EH (cell line): Measurements from ENCODE around the gene SPIRE1.

Experiments used
- DNase-seq: peaks from one replicate; pipeline ENCODE4 v3.0.0-alpha.2; 2015; ENCODE audit warnings: low read depth

The SPIRE1 gene

DNA sequence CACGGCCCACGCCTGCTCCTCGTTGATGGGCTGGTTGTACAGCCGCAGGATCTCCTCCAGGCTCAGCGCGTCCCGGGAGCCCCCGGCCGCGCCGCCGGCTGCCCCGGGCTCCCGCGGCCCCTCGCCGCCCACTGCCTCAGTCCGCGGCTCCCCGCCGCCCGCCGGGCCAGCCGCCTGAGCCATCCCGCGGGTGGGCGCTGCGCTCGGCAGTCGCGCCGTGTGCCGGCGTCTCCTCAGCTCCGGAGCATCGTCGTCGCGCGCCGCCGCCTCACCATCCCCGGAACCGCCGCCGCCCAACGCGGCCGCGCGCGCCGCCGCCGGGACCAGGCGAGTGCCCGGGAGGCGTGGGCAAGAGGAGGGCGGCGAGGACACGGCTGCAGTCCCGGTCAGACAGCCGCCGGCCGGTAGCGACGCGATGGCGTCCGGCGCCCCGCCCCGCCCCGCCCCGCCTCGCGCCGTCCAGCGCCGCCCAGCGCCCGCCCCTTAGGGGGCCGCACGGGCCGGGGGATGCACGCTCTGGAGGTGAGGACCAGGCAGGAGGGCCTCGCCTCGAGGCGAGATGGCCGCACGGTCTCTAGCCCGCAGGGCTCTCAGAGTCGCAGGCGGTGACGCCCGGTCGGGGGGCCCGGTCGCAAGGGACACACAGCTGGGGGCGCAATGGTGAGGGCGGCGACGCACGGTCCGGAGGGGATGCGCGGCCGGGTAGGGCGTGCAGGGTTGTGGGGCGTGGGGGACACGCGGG lies at the start of gene SPIRE1:
Gene SPIRE1 (minus strand): TSS at position 424 of the 742 bp plus-strand sequence. CDS start 241 bp downstream, at position 183.
- DNase-seq: peak; percentile 83

DNA sequence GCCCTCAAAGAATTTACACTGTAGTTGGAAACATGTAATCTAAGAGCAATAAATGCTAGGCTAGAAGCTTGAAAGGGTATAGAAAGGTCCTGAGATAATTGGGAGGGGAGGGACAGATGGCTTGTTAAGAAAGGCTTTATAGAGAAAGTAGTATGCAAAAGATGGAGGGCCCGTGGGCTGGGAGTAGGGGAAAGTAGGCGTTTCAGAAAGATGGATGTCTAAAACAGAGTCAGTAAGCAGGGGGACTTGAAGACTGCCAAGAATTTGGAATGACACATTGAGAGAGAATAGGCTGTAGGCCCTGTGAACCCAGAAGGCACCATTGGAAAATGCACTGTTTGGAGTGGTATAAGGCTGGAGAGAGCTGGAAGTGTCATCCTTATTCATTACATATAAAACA lies 45.8 kb upstream of the SPIRE1 start:
- peak; percentile 58 for DNase-seq

DNA sequence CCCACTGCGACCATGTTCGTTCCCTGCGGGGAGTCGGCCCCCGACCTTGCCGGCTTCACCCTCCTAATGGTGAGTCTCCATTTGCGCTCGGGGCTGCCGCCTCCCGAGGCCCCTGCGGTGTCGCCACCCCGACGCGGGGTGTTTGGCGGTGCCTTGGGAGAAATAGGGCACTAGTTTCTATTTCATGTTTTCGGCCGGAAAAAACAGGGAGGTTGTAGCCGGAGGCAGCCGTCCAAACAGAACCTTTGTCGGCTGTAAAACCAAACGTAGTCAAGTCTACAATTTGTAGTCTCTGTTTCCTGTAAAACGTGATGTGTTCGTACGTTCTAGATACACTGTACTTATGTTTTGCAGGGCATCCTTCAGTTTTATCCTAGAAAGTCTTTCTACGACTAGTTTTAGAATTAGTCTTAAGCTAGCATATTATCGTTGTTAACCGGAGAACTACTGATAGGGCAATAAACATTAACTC lies 45.2 kb upstream of the SPIRE1 start:
- DNase-seq: no peak

GRCh38 chr18:12702221-12703095 lies 44.6 kb upstream of the SPIRE1 start, which contains the start of the genes CEP76 and PSMG2:
Gene CEP76, minus strand, starts transcription at chr18:12702723. Its CDS starts 175 bp downstream, at chr18:12702548.
Gene PSMG2, plus strand, starts transcription at chr18:12703042. Its CDS starts 66 bp downstream, at chr18:12703108.
- peak; percentile 89 for DNase-seq

GRCh38 chr18:12701161-12701560 lies 43.3 kb upstream of the SPIRE1 start:
- no peak for DNase-seq

- DNase-seq: no peak
Measured at GRCh38 chr18:12699747-12700146, 41.8 kb upstream of the SPIRE1 start.

- peak; percentile 32 for DNase-seq
Measured at GRCh38 chr18:12694032-12694431, 36.1 kb upstream of the SPIRE1 start.

DNA sequence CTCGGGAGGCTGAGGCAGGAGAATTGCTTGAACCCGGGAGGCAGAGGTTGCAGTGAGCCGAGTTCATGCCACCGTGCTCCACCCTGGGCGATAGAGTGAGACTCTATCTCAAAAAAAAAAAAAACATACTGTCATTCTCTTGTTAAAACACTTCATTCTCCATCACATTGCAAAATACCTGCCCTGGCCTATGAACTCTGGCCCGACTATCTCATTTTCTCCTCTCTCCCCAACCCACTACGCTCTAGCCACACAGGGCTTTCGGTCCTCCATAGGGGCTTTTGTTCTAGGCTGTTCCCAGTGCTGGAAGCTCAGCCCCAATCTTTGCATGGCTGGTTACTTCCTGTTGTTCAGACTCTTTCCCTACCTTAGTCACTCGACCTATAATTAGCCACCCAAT lies 34.3 kb upstream of the SPIRE1 start:
- DNase-seq: no peak

GRCh38 chr18:12689256-12689850 lies 31.4 kb upstream of the SPIRE1 start:
- DNase-seq: no peak

DNA sequence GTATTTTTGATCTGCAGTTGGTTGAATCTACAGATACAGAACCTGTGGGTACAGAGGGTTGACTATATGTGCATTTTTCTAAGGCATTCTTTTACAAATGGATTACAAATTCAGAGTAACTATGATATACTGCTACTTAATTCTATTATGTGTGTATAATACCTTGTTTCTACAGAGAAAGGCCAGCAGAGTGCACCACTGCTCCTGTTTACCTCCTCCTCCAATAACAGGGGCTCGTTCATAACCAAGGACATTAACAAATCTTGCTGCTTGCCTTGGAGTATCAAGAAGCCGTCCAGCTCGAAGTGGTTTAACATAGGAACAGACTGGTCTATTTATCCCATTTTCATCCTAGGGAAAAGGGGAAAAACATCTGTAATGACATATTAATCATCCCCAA lies 28.2 kb upstream of the SPIRE1 start:
- peak; percentile 36 for DNase-seq

DNA sequence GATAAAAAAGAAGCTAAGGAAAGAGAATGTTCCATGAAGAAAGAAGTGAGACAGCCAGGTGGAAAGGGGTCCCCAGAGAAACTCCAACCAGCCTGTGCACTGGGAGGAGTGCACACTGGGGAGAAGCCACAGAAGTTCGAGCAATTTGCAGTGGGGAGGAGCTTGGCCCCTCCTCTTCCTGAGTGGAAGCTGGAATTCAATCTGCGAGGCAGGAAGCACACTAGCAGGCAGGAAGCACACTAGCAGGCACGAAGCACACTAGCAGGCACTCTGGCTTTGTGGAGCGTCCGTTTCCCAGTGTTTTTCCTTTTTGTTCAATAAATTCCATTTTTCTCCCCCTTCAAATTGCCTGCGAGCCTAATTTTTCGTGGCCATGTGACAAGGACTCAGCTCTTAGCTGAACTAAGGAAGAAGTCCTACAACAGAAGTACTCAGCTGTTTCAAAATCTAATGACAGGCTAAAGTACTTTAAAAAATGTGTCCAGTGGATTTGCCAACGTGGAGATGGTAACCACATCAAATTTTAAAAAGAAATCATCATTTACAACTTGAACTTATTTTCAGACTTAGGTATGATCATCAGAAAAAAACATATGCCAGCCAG lies 21.4 kb upstream of the SPIRE1 start:
- peak; percentile 80 for DNase-seq

DNA sequence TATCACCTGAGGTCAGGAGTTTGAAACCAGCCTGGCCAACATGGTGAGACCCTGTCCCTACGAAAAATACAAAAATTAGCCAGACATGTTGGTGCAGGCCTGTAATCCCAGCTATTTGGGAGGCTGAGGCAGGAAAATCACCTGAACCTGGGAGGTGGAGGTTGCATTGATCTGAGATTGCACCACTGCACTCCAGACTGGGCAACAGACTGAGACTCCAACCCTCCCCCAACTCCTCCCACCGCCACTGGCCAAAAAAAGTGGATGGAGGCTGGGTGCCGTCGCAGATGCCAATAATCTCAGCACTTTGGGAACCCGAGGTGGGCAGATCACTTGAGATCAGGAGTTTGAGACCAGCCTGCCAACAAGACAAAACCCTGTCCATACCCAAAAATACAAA lies 10.1 kb upstream of the SPIRE1 start:
- DNase-seq: no peak

- peak; percentile 71 for DNase-seq
Measured at GRCh38 chr18:12659904-12660605, 2.1 kb upstream of the SPIRE1 start.

DNA sequence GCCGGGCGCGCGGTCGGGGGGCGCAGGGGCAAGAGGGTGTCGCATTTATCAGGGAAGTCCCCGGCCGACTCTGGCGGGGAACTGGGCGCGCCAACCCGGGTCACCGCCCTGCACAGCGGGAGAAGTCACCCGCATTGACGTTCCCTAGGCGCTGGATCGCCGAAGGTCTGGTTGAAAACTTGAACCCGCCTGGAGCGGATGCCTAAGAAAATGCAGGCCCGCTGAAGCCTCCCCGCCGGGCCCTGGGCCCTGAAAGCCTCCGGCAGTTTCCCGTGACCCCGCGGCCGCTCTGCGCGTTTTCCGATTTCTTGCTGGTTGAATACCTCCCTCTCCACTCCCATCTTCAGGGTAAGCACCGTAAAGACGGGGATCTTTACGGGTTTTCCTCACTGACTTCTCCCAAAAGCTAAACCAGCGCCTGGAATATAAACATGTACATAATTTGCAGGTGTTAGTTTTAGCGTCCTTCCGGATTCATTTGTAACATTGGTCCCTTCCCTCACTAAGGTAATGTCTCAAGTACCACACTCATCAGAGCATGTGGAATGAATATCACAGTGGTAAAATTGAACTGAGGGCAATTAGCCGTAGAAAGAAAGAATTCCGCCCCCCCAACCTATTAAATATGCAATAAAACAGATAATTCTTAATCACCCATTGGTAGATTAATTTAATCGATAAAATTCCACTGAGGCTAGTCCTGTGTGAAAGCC lies 675 bp upstream of the SPIRE1 start:
- DNase-seq: peak; percentile 58

GRCh38 chr18:12656938-12657683 lies 796 bp downstream of the SPIRE1 start:
- peak; percentile 57 for DNase-seq

GRCh38 chr18:12656605-12656937 lies 1.3 kb downstream of the SPIRE1 start:
- DNase-seq: peak; percentile 43

GRCh38 chr18:12654971-12655370 lies 2.9 kb downstream of the SPIRE1 start:
- no peak for DNase-seq

DNA sequence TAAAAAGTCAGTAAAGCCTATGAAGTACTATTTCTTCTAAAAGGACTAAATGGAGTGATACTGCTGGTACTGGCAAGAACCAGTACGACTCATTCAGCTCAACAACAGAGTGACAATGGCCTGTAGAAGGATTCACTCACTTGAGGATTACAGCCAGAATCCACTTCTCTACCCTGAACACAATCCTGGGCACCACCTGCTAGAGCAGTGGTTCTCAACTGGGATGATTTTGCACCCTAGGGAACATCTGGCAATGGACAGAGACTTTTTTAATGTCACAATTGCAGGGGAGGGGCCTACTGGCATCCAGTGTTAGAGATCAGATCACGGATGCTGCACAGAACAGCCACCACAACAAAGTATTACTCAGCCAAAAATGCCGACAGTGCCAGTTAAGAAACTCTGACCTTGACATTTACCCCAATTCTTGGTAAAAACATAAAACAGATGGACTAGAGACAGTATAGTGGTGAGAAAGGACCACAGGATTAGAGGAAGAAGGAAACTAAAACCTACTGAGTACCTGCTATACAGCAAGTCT lies 5.0 kb downstream of the SPIRE1 start:
- peak; percentile 82 for DNase-seq

DNA sequence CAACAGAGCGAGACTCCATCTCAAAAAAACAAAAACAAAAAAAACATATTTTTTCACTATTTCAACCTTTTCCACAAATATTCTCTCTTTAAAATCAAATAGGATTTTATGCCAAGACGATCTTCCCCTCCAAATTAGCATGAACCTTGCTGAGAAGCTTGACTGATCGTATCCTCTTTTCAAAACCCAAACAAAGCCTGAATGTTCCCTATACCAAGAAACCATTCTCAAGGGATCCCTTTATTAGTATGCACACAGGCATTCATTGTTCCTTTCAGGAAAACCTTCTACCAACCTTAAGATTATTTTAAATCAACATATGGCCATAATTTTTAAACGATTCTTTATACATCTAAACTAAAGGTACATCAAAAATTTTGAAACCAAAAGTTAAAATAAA lies 6.3 kb downstream of the SPIRE1 start:
- DNase-seq: no peak

DNA sequence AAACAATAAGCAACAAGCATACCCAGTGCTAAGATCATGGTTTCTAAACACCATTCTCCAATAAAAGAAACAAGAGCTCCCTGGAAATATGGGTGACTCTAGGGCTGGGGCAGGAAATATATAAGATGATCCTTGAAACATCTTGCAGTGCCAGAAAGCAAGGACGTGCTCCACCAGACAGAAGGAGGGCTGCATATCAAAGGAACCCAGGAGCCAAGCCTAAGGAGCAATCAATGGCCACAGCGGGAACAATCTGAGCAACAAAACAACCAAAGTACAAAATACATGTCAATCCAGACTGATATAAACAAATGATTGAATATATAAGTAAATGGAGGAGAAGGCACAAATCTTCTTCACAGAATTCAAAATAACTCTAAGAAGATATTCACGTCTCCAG lies 10.1 kb downstream of the SPIRE1 start:
- no peak for DNase-seq
